ENCODE data around the gene OGFR. TPM values are rescaled to one million over a fixed set of nuclear protein-coding genes. Genes with fewer than 3 reads are reported as not detected.

Gene OGFR
- total RNA-seq, 1 donor from 2014 or later, result 74.6 TPM

- ATAC-seq (ENCODE audit: low read depth) (no peak), DNase-seq (no peak)
- TF ChIP-seq CTCF (IDR thresholded peaks at IDR 0.05), result no peak
- Mint-ChIP-seq H3K4me1 (no peaks in the 10 kb centered on the region), H3K9me3 (no peaks in the 10 kb centered on the region), H3K4me3 (no peak overlapping the region), H3K27ac (no peak overlapping the region), H3K36me3 (ENCODE audit: low read depth) (no peaks in the 10 kb centered on the region), H3K27me3 (peaks cover 12% of the 10 kb centered on the region)
- CTCF ChIA-PET, result no interaction called here
- POLR2A ChIA-PET, result interaction anchor here (0.6 kb wide), 1 partner anchor 12 kb away, joined by 5 read pairs; no protein-coding TSS in a partner anchor
- intact Hi-C loops (cut with micrococcal nuclease), result loop anchor here (1.0 kb wide), 1 partner anchor 20 kb away; no protein-coding TSS in a partner anchor
Measured at GRCh38 chr20:62762801-62763368, 41.8 kb upstream of the OGFR start.

DNA sequence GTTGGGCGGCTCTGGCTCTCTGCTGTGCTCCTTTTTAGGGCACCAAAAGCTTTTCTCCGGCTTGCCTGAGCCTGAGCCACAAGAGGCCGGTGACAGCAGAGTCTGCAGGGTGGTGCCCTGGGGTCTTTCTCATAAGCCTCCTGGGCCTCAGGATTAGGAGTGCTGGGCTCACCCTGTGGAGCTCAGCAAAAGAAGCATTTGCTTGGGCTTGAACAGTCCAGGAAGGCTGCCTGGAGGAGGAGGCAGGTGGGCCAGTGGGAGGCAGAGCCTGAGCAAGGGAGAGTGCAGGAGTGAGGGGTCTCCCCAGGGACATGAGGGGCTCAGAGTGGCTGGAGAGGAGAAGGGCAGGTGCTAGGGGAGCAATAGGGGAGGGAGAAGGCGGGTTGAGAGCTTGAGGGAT is 41.2 kb upstream of the OGFR start:
- Mint-ChIP-seq H3K4me3 (no peak overlapping the region), H3K9me3 (no peaks in the 10 kb centered on the region), H3K27me3 (peaks cover 9% of the 10 kb centered on the region), H3K4me1 (no peaks in the 10 kb centered on the region), H3K27ac (no peak overlapping the region), H3K36me3 (ENCODE audit: low read depth) (no peaks in the 10 kb centered on the region)
- no peak for TF ChIP-seq CTCF (IDR thresholded peaks at IDR 0.05)
- ChIA-PET CTCF (no interaction called here), POLR2A (interaction anchor here (0.6 kb wide), 1 partner anchor 13 kb away, joined by 5 read pairs; no protein-coding TSS in a partner anchor)
- intact Hi-C loops (cut with micrococcal nuclease), result no loop called here
- no peak for ATAC-seq (ENCODE audit: low read depth)
- DNase-seq, result no peak

DNA sequence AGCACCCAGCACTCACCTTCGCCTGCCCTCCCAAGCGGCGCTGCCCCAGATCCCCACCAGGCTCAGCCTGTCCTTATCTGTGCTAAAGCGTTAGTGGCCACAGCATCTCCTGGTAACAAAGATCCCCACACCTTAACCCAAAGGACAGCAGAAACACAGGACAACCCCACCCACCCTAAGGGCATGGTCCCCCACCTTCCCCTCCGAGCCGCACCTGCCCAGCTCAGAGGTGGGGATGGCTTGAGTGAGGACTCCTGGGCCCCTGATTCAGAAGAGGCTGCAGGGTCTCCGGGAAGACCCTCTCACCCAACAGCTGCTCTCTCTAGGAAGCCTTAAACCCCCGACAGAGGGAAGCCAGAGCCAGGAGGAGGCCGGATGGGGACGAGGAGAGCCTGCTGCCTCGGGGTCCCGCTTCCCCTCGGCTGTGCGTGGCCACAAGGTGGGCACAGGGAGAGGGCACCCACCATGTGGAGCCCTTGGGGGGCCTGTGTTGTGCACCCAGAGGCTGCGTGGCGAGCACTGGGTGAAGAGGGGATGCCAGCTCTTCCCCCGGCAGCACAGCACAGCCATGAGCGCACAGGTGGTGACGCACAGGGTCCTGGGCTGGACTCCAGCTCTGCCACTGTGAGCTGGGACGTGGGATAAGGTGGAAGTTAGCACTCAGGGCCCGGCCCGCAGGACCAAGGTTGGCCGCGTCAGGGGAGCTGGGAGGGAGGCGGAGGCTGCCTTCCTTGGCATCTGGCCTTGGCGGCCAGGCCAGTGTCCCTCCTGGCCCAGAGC is 40.3 kb upstream of the OGFR start:
- Mint-ChIP-seq H3K27me3 (peaks cover 5% of the 10 kb centered on the region), H3K4me1 (no peaks in the 10 kb centered on the region), H3K27ac (no peak overlapping the region), H3K36me3 (ENCODE audit: low read depth) (no peaks in the 10 kb centered on the region), H3K9me3 (no peaks in the 10 kb centered on the region), H3K4me3 (no peak overlapping the region)
- CTCF ChIA-PET, result no interaction called here
- no peak for TF ChIP-seq CTCF (IDR thresholded peaks at IDR 0.05)
- POLR2A ChIA-PET, result no interaction called here
- intact Hi-C loops (cut with micrococcal nuclease), result no loop called here
- ATAC-seq (ENCODE audit: low read depth) (no peak), DNase-seq (no peak)

GRCh38 chr20:62765021-62765420 is 39.6 kb upstream of the OGFR start:
- H3K27me3 Mint-ChIP-seq, result peaks cover 5% of the 10 kb centered on the region
- H3K4me3 Mint-ChIP-seq, result no peak overlapping the region
- no peak overlapping the region for H3K27ac Mint-ChIP-seq
- no peak for TF ChIP-seq CTCF (IDR thresholded peaks at IDR 0.05)
- ChIA-PET POLR2A (no interaction called here), CTCF (no interaction called here)
- H3K9me3 Mint-ChIP-seq, result no peaks in the 10 kb centered on the region
- H3K36me3 Mint-ChIP-seq (ENCODE audit: low read depth), result no peaks in the 10 kb centered on the region
- no peak for DNase-seq
- ATAC-seq (ENCODE audit: low read depth), result no peak
- H3K4me1 Mint-ChIP-seq, result no peaks in the 10 kb centered on the region
- intact Hi-C loops (cut with micrococcal nuclease), result no loop called here

- Mint-ChIP-seq H3K4me3 (no peak overlapping the region), H3K27ac (no peak overlapping the region), H3K9me3 (no peaks in the 10 kb centered on the region), H3K27me3 (peaks cover 5% of the 10 kb centered on the region), H3K4me1 (no peaks in the 10 kb centered on the region), H3K36me3 (ENCODE audit: low read depth) (no peaks in the 10 kb centered on the region)
- CTCF ChIA-PET, result no interaction called here
- intact Hi-C loops (cut with micrococcal nuclease), result no loop called here
- TF ChIP-seq CTCF (IDR thresholded peaks at IDR 0.05), result no peak
- DNase-seq (no peak), ATAC-seq (ENCODE audit: low read depth) (no peak)
- POLR2A ChIA-PET, result no interaction called here
Measured at GRCh38 chr20:62765432-62766070, 39.1 kb upstream of the OGFR start.

Data from activated B cell treated with CpG ODN at 0.5 μM for 24 hours (primary cell).